ENCODE measurements around the gene SCP2D1. TPM values are rescaled to one million over a fixed set of nuclear protein-coding genes. Genes with fewer than 3 reads are reported as not detected.
"Not testable (repeated sequence)": the region's sequence is repeated elsewhere in the genome, so short reads cannot be mapped to it uniquely, and the experiment has no call there.

Gene SCP2D1
- total and polyA plus RNA-seq, 2 donors (not counting 3 experiments of a cell fraction or from before 2014, with no cell fraction given) = not detected

GRCh38 chr20:18783385-18783959 lies 30.1 kb upstream of the SCP2D1 start:
- Histone ChIP-seq H2AFZ (ENCODE audit: low read depth, low read length) (no peak overlapping the region), H3K36me3 (ENCODE audit: control insufficient read depth in 2 of 2, extremely low read depth in 1 of 2, insufficient read depth in 2 of 2, low read length in 2 of 2) (no peaks in the 10 kb centered on the region), H3K4me3 (replicated peaks in 1 of 3; ENCODE audit: insufficient read depth in 1 of 3, low read depth in 1 of 3, low read length in 3 of 3) (no peak overlapping the region), H3K9ac (replicated peaks; ENCODE audit: extremely low read depth, insufficient read depth, low read length) (no peak overlapping the region), H4K20me1 (replicated peaks; ENCODE audit: control insufficient read depth, extremely low read depth, insufficient read depth, low read length) (no peaks in the 10 kb centered on the region), H3K9me1 (replicated peaks; ENCODE audit: control insufficient read depth, extremely low read depth, insufficient read depth, low read length) (no peaks in the 10 kb centered on the region), H3K27ac (ENCODE audit: insufficient read depth, low read depth, low read length) (no peak overlapping the region), H3K4me2 (ENCODE audit: insufficient read depth, low read length) (no peak overlapping the region), H3K9me3 (replicated peaks; ENCODE audit: control insufficient read depth, insufficient read depth, low read length) (no peaks in the 10 kb centered on the region), H3K4me1 (ENCODE audit: control insufficient read depth, extremely low read depth, insufficient read depth, low read length) (no peaks in the 10 kb centered on the region), H3K27me3 (ENCODE audit: control insufficient read depth in 2 of 2, insufficient read depth in 2 of 2, low read length in 2 of 2) (peaks cover 0 to 2% of the 10 kb centered on the region in 2 experiments), H3K79me2 (ENCODE audit: control insufficient read depth, insufficient read depth, low read length) (no peaks in the 10 kb centered on the region)
- DNase-seq (ENCODE audit: low read depth, low spot score) (no peak), FAIRE-seq (no peak)
- TF ChIP-seq POLR2AphosphoS5 (IDR thresholded peaks at IDR 0.05; ENCODE audit: insufficient read depth, low read depth, low read length) = no peak
- no peak for TF ChIP-seq JUN (IDR thresholded peaks at IDR 0.05; ENCODE audit: borderline replicate concordance, insufficient read depth, insufficient read length, low read depth)
- BruUV-seq (replicated peaks) = no TSS peak
- POLR2A ChIA-PET = no interaction called here
- dilution Hi-C loops (cut with MboI; ENCODE audit: extremely low pct_ligation_motif_present, low sequenced_read_pairs) = no loop called here
- CTCF ChIA-PET = no interaction called here
- intact Hi-C loops (cut with micrococcal nuclease) = no loop called here

GRCh38 chr20:18787046-18787445 lies 26.5 kb upstream of the SCP2D1 start:
- dilution Hi-C loops (cut with MboI; ENCODE audit: extremely low pct_ligation_motif_present, low sequenced_read_pairs); H3K9me3 ChIP-seq (replicated peaks; ENCODE audit: control insufficient read depth, insufficient read depth, low read length); H4K20me1 ChIP-seq (replicated peaks; ENCODE audit: control insufficient read depth, extremely low read depth, insufficient read depth, low read length); DNase-seq (ENCODE audit: low read depth, low spot score); H3K27me3 ChIP-seq (ENCODE audit: control insufficient read depth in 2 of 2, insufficient read depth in 2 of 2, low read length in 2 of 2); H3K36me3 ChIP-seq (ENCODE audit: control insufficient read depth in 2 of 2, extremely low read depth in 1 of 2, insufficient read depth in 2 of 2, low read length in 2 of 2); CTCF ChIA-PET; POLR2A ChIA-PET; H3K4me3 ChIP-seq (replicated peaks in 1 of 3; ENCODE audit: insufficient read depth in 1 of 3, low read depth in 1 of 3, low read length in 3 of 3); H3K9me1 ChIP-seq (replicated peaks; ENCODE audit: control insufficient read depth, extremely low read depth, insufficient read depth, low read length); H3K9ac ChIP-seq (replicated peaks; ENCODE audit: extremely low read depth, insufficient read depth, low read length); H3K27ac ChIP-seq (ENCODE audit: insufficient read depth, low read depth, low read length); H3K4me2 ChIP-seq (ENCODE audit: insufficient read depth, low read length); BruUV-seq (replicated peaks); H2AFZ ChIP-seq (ENCODE audit: low read depth, low read length); intact Hi-C loops (cut with micrococcal nuclease); H3K79me2 ChIP-seq (ENCODE audit: control insufficient read depth, insufficient read depth, low read length); FAIRE-seq; H3K4me1 ChIP-seq (ENCODE audit: control insufficient read depth, extremely low read depth, insufficient read depth, low read length): not testable (repeated sequence)
